AG09309 (cell line): ENCODE measurements around the gene GRB10.

Source experiments
- DNase-seq: peaks from one replicate; pipeline ENCODE4 v3.0.0-alpha.2; 2010; ENCODE audit warnings: low read depth
- H3K4me3 ChIP-seq: 2 replicates; pipeline ENCODE4 v1.5.1; 2011; ENCODE audit warnings: mild to moderate bottlenecking, low read depth, low read length, moderate library complexity; ENCODE audit not compliant: control insufficient read depth
- TF ChIP-seq, protein P1 (sequence below): IDR thresholded peaks from 2 replicates; pipeline ENCODE4 v1.5.1; 2011; ENCODE audit warnings: mild to moderate bottlenecking, low read depth, low read length, inconsistent platforms; ENCODE audit not compliant: insufficient read depth, control insufficient read depth; ENCODE audit errors: missing control alignments

The GRB10 gene

GRCh38 chr7:50795253-50795652 lies 12.6 kb upstream of the GRB10 start:
- no peak overlapping the region for H3K4me3 ChIP-seq
- TF ChIP-seq, protein P1, sequence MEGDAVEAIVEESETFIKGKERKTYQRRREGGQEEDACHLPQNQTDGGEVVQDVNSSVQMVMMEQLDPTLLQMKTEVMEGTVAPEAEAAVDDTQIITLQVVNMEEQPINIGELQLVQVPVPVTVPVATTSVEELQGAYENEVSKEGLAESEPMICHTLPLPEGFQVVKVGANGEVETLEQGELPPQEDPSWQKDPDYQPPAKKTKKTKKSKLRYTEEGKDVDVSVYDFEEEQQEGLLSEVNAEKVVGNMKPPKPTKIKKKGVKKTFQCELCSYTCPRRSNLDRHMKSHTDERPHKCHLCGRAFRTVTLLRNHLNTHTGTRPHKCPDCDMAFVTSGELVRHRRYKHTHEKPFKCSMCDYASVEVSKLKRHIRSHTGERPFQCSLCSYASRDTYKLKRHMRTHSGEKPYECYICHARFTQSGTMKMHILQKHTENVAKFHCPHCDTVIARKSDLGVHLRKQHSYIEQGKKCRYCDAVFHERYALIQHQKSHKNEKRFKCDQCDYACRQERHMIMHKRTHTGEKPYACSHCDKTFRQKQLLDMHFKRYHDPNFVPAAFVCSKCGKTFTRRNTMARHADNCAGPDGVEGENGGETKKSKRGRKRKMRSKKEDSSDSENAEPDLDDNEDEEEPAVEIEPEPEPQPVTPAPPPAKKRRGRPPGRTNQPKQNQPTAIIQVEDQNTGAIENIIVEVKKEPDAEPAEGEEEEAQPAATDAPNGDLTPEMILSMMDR, result no peak
- no peak for DNase-seq

- TF ChIP-seq, protein P1, result no peak
- DNase-seq, result no peak
- H3K4me3 ChIP-seq, result peak overlapping the region; percentile 38
Measured at GRCh38 chr7:50793947-50794570, 11.4 kb upstream of the GRB10 start.

DNA sequence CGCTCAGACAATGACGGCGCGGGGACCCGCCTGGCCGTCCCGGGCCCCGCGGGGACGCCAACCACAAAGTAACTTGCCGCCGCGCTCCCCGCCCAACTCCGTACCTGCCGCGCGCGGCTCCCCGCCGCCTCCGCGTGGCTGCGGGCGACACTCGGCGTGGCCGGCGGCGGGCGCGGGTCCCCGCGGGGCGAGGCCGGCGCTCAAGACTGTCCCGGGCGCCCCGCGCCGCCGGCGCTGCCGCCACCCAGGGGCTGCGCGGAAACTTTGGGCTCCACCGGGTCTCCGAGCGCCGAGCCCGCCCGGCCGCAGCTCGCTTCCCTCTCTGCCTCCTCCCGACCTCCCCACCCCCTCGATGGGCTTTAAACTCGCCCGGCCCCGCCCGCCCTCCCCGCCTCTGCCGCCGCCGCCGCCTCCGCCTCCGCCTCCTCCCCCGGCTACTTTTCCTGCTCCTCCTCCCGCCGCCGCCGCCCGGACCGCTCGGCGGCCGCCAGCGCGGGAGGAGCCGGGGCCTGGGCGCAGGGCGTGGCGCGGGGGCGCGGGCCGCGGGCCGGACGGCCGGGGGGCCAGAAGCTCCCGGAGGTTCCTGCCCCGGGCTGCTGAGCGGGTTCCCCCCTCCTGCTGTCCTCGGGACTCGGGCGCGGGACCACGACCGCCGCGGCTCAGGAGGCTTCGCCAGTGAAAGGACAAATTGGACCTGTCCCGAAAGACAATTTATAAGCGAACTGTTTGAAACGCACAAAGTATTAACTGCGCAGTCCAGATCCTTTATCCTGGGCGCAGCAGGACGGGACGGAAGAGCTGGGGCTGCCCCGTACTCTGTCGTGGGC lies 10.6 kb upstream of the GRB10 start:
- no peak for DNase-seq
- TF ChIP-seq, protein P1, result no peak
- H3K4me3 ChIP-seq, result peak overlapping the region; percentile 64

DNA sequence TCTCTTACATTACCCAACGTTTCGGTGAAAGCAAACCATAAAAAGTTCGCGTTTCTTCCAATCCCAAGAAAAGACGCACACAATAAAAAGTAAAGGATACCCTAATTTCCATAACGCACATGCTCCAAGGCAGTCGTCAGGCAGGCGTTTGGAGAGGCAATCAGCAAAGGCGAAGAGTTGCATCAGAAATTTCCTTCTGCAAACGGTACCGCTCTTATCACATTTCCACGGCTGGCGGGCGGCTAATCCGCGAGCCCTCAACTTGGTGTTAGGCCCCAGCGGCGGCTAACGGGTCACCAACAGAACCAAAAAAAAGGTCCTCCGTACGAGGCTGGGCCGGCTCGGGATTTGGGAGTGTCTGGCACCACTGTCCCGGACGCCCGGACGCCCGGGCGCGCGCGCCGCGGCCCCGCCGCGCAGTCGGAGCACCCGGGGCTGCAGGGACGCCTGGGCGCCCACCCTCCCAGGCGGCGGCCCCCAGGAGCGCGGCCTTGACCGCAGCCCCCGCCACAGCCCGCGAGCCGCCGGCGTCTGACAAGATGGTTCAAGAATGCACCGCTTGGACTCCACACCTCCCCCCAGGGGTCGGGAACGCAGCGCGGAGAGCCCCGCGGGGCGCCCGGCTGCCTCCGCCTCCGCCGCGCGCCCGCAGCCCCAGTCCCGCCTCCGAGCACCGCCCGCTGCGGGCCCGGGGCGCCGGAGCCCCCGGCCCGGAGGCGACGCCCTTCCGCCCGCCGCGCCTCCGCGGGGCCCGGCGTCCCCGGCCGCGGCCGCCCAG lies 9.8 kb upstream of the GRB10 start:
- DNase-seq, result no peak
- TF ChIP-seq, protein P1, result no peak
- peak overlapping the region; percentile 64 for H3K4me3 ChIP-seq

- TF ChIP-seq, protein P1, result no peak
- DNase-seq, result no peak
- H3K4me3 ChIP-seq, result peak overlapping the region; percentile 64
Measured at GRCh38 chr7:50791938-50792341, 9.2 kb upstream of the GRB10 start.

DNA sequence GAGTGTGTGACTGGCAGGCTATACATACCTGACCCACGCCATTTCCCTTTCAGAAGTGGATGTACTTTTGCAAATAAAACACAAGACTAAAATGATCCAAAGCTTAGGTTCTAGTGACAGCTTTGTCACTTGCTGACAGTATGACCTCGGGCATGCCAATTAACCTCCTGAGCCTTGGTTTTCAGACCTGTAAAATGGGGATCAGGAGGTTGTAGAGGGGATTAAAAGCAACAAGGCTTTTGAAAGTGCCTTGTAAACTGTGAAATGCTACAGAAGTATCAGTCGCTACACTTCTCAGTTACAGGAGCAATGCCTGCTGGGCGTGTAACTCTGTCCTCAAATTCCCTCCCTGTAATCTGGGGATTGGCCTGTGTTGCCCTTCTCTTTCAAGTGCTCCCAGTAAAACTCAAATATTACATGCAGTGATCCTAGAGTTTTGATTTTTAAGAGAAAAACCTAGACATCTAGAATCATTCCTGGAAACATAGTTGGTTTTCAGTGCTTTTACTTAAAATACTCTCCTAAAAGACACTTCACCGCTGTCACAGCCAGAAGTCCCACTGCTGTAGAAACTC lies 8.8 kb upstream of the GRB10 start:
- TF ChIP-seq, protein P1, result no peak
- H3K4me3 ChIP-seq, result peak overlapping the region; percentile 64

More for the DNA sequence above, 8.8 kb upstream of the GRB10 start:
- no peak for DNase-seq
